K562 (cell line): ENCODE data around the gene FMOD. TPM values are rescaled to one million over a fixed set of nuclear protein-coding genes. Genes with fewer than 3 reads are reported as not detected.

Source experiments
- BHLHE40 ChIP-seq: IDR thresholded peaks from 2 replicates; pipeline ENCODE4 v1.6.1; 2011; ENCODE audit warnings: low read length, improper control_type of control experiment
- CHD1 ChIP-seq: fragments of 200-600 bp; sonication (generic); IDR thresholded peaks from one replicate; pipeline ENCODE4 v1.6.1; 2012; ENCODE audit warnings: mild to moderate bottlenecking, moderate library complexity, low read length, inconsistent platforms
- CXXC5 ChIP-seq: fragments of 250-450 bp; sonication (Bioruptor Pico); IDR thresholded peaks from 2 replicates; pipeline ENCODE4 v1.8.0; 2022; ENCODE audit warnings: inconsistent platforms, mild to moderate bottlenecking, moderate library complexity
- DMBX1 ChIP-seq: fragments of 250-450 bp; sonication (Bioruptor Pico); IDR thresholded peaks from 2 replicates; pipeline ENCODE4 v1.8.0; 2022; ENCODE audit warnings: inconsistent platforms, mild to moderate bottlenecking, moderate library complexity, borderline replicate concordance
- FOSL1 ChIP-seq: fragments of 200-800 bp; sonication (Bioruptor generic); conservative IDR thresholded peaks from 2 replicates; pipeline ENCODE4 v1.6.1; 2016; ENCODE audit warnings: missing genetic modification characterization, missing compliant biosample characterization
- HIVEP1 ChIP-seq: fragments of 250-450 bp; sonication (Bioruptor Pico); IDR thresholded peaks from 2 replicates; pipeline ENCODE4 v1.4.0; 2020; ENCODE audit warnings: mild to moderate bottlenecking
- MAZ ChIP-seq, 2 experiments: fragments of 450-650 bp in 1 of 2; sonication (generic) in 1 of 2; formaldehyde crosslinking; IDR thresholded peaks in 1 of 2; conservative IDR thresholded peaks in 1 of 2; 2 replicates each; pipeline versions ENCODE4 v1.4.0 to v1.5.0; 2020; ENCODE audit warnings: mild to moderate bottlenecking in 1 of 2, missing genetic modification reagents in 1 of 2
- PCBP2 ChIP-seq: fragments of 200-400 bp; formaldehyde crosslinking; IDR thresholded peaks from 2 replicates; pipeline ENCODE4 v1.6.1; 2018; ENCODE audit warnings: low read length, low read depth, mild to moderate bottlenecking, moderate library complexity; ENCODE audit not compliant: poor library complexity, severe bottlenecking
- RB1 ChIP-seq: fragments of 450-650 bp; IDR thresholded peaks from 2 replicates; pipeline ENCODE4 v1.6.1; 2017; ENCODE audit warnings: low read depth, mild to moderate bottlenecking
- SMAD4 ChIP-seq: fragments of 250-450 bp; sonication (Bioruptor Pico); conservative IDR thresholded peaks from 2 replicates; pipeline ENCODE4 v1.8.0; 2021; ENCODE audit warnings: inconsistent platforms, mild to moderate bottlenecking, moderate library complexity
- SRF ChIP-seq, 2 experiments: fragments of 250-450, 450-650 bp in 1 of 2; sonication (Bioruptor Pico) in 1 of 2; sonication (generic) in 1 of 2; formaldehyde crosslinking; IDR thresholded peaks; 2 replicates each; pipeline versions ENCODE4 v1.5.0 to v1.5.1; 2020 to 2022; ENCODE audit warnings: mild to moderate bottlenecking in 1 of 2, missing genetic modification reagents in 1 of 2
- ZKSCAN8 ChIP-seq: fragments of 200-800 bp; sonication (Bioruptor generic); IDR thresholded peaks from 2 replicates; pipeline ENCODE4 v1.6.1; 2016; ENCODE audit warnings: missing genetic modification characterization, missing compliant biosample characterization
- ZNF76 ChIP-seq: fragments of 250-450 bp; sonication (Bioruptor Pico); IDR thresholded peaks from 2 replicates; pipeline ENCODE4 v1.4.0; 2020; ENCODE audit warnings: mild to moderate bottlenecking, moderate library complexity, borderline replicate concordance
- polyA plus RNA-seq, 8 experiments: library from polyadenylated mRNA; depleted of rRNA in 4 of 8; stranded (reverse) in 5 of 8; unstranded in 3 of 8; fragments of >200 nt; fragmentation: Nextera tagmentation in 2 of 8; fragmentation: Illumina TruSeq in 1 of 8; extraction: Ambion mirVana in 2 of 8; extraction: Trizol in 1 of 8; gene quantifications; 2 replicates each; pipeline versions ENCODE4 v1.2.1 to v1.2.3, GENCODE V29; 2011 to 2014; ENCODE audit warnings: inconsistent platforms in 1 of 8, missing spikeins in 1 of 8
- total RNA-seq, 7 experiments: library from RNA; depleted of rRNA in 6 of 7; stranded (reverse); fragments of >200 nt in 6 of 7; fragmentation: Illumina TruSeq in 2 of 7; extraction: Trizol in 2 of 7; gene quantifications; 2 replicates each; pipeline versions ENCODE4 v1.2.1 to v1.2.3, GENCODE V29; 2011 to 2021; ENCODE audit warnings: low replicate concordance in 1 of 7
- TF ChIP-seq, protein P1 (sequence below): sonication (generic); formaldehyde crosslinking; IDR thresholded peaks from 2 replicates; pipeline ENCODE4 v1.9.0; 2022; ENCODE audit warnings: mild to moderate bottlenecking, missing genetic modification reagents
- TF ChIP-seq, protein P2 (sequence below): sonication (generic); formaldehyde crosslinking; IDR thresholded peaks from 2 replicates; pipeline ENCODE4 v1.8.0; 2022; ENCODE audit warnings: missing genetic modification reagents, mild to moderate bottlenecking, moderate library complexity, borderline replicate concordance
- TF ChIP-seq, protein P3 (sequence below): fragments of 200-800 bp; sonication (Bioruptor generic); IDR thresholded peaks from 2 replicates; pipeline ENCODE4 v1.6.1; 2017; ENCODE audit warnings: missing genetic modification characterization, missing compliant biosample characterization

The FMOD gene
- total and polyA plus RNA-seq, 9 of the 15 experiments (the other 6 are each of a cell fraction or from before 2014, with no cell fraction given): 0.03 to 0.13 (median 0.03) TPM; not detected in 6

DNA sequence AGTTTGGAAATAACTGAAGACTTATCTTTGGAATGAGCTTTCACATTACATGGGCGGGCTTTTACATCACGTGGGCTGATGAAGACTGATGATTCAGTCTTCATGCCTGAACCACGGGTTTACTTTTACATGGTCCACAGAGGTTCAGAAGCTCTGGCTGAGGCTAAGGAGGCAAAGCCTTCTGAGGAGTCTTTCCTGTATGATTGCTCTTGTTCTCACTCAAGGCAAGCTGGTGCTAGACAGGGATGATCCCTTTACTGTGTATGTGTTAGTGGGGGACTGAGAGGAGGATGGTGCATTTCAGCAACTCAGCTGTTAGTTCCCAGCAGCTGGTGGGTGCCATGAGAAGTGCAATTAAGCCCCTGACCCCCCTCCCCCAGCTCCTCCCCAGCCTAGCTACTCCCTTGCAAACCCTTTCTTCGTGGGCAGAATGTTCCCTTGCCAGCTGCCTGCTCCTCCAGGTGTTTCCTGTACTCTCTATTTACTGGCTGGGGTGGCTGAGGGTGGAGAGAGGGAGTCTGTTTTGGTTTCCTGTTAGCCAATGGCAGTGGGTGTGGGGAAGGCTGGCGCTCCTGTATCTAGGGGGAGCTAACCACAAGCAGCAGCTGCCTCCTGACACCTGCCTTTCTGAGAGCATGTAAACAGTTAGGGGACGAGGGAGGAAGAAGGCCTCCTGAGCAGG, 30.2 kb downstream of the FMOD start (continued):
- TF ChIP-seq, protein P1, sequence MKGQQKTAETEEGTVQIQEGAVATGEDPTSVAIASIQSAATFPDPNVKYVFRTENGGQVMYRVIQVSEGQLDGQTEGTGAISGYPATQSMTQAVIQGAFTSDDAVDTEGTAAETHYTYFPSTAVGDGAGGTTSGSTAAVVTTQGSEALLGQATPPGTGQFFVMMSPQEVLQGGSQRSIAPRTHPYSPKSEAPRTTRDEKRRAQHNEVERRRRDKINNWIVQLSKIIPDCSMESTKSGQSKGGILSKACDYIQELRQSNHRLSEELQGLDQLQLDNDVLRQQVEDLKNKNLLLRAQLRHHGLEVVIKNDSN (CRISPR knock-in tag): peak; percentile 90
- TF ChIP-seq, protein P2, sequence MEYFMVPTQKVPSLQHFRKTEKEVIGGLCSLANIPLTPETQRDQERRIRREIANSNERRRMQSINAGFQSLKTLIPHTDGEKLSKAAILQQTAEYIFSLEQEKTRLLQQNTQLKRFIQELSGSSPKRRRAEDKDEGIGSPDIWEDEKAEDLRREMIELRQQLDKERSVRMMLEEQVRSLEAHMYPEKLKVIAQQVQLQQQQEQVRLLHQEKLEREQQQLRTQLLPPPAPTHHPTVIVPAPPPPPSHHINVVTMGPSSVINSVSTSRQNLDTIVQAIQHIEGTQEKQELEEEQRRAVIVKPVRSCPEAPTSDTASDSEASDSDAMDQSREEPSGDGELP (CRISPR knock-in tag): peak; percentile 77; the same call in 1 of the 2 replicates
- peak; percentile 47; the same call in 1 of the 2 replicates for TF ChIP-seq DMBX1 (CRISPR knock-in tag)
- TF ChIP-seq CHD1: no peak
- peak; percentile 31; the same call in 1 of the 2 replicates for TF ChIP-seq SMAD4 (CRISPR knock-in tag)
- TF ChIP-seq ZKSCAN8: 0 out of 2 replicates have a peak, but pooled peaks have one; percentile 48
- TF ChIP-seq ZNF76 (CRISPR knock-in tag): no peak
- peak; percentile 38; the same call in 1 of the 2 replicates for TF ChIP-seq CXXC5 (CRISPR knock-in tag)
- peak; percentile 89 for TF ChIP-seq FOSL1 (tag)
- TF ChIP-seq BHLHE40: no peak
- TF ChIP-seq, protein P3, sequence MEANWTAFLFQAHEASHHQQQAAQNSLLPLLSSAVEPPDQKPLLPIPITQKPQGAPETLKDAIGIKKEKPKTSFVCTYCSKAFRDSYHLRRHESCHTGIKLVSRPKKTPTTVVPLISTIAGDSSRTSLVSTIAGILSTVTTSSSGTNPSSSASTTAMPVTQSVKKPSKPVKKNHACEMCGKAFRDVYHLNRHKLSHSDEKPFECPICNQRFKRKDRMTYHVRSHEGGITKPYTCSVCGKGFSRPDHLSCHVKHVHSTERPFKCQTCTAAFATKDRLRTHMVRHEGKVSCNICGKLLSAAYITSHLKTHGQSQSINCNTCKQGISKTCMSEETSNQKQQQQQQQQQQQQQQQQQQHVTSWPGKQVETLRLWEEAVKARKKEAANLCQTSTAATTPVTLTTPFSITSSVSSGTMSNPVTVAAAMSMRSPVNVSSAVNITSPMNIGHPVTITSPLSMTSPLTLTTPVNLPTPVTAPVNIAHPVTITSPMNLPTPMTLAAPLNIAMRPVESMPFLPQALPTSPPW (CRISPR knock-in tag): peak; percentile 50
- TF ChIP-seq PCBP2: no peak
- TF ChIP-seq RB1: no peak
- peak in 1 of 2 experiments; percentile 39; a peak in 1 of 4 replicates for TF ChIP-seq MAZ (CRISPR knock-in tag; conservative IDR thresholded peaks at IDR 0.05 in 1 of 2, IDR thresholded peaks at IDR 0.05 in 1 of 2)
- TF ChIP-seq HIVEP1: 0 out of 2 replicates have a peak, but pooled peaks have one; percentile 26
- TF ChIP-seq SRF (CRISPR knock-in tag; IDR thresholded peaks at IDR 0.05): 0 out of 4 replicates have a peak, but pooled peaks of 1 of the 2 experiments have one; percentile 14
